Measurements from ENCODE around the gene TMEM256.
"Not testable (repeated sequence)": the region's sequence is repeated elsewhere in the genome, so short reads cannot be mapped to it uniquely, and the experiment has no call there.

The TMEM256 gene

GRCh38 chr17:7383742-7384488 is 20.0 kb downstream of the TMEM256 start:
- Histone ChIP-seq H3K36me3 (ENCODE audit: control insufficient read depth in 1 of 2, insufficient read depth in 2 of 2, low read length in 2 of 2) (peaks cover 3 to 24% of the 10 kb centered on the region in 2 donors), H3K27ac (ENCODE audit: low read depth, low read length) (no peak overlapping the region), H3K9ac (ENCODE audit: low read depth in 1 of 2, low read length in 2 of 2) (peak overlapping the region in 1 of 2 donors; percentile 25), H3K9me3 (ENCODE audit: control insufficient read depth in 1 of 2, low read length in 2 of 2) (no peaks in the 10 kb centered on the region), H3K4me3 (ENCODE audit: low read depth in 1 of 2, low read length in 2 of 2) (peak overlapping the region; percentile 52 to 59), H3K4me1 (ENCODE audit: control insufficient read depth in 1 of 2, insufficient read depth in 2 of 2, low read length in 2 of 2) (peaks cover 9 to 30% of the 10 kb centered on the region in 2 donors), H3K27me3 (ENCODE audit: control insufficient read depth in 1 of 2, insufficient read depth in 2 of 2, low read length in 2 of 2) (peaks cover 0 to 10% of the 10 kb centered on the region in 2 donors)

GRCh38 chr17:7383371-7383741 is 20.5 kb downstream of the TMEM256 start:
- Histone ChIP-seq H3K36me3 (ENCODE audit: control insufficient read depth in 1 of 2, insufficient read depth in 2 of 2, low read length in 2 of 2) (peaks cover 2 to 20% of the 10 kb centered on the region in 2 donors), H3K4me1 (ENCODE audit: control insufficient read depth in 1 of 2, insufficient read depth in 2 of 2, low read length in 2 of 2) (peaks cover 9 to 30% of the 10 kb centered on the region in 2 donors), H3K4me3 (ENCODE audit: low read depth in 1 of 2, low read length in 2 of 2) (peak overlapping the region; percentile 52 to 59), H3K9me3 (ENCODE audit: control insufficient read depth in 1 of 2, low read length in 2 of 2) (no peaks in the 10 kb centered on the region), H3K27ac (ENCODE audit: low read depth, low read length) (no peak overlapping the region), H3K27me3 (ENCODE audit: control insufficient read depth in 1 of 2, insufficient read depth in 2 of 2, low read length in 2 of 2) (peaks cover 0 to 10% of the 10 kb centered on the region in 2 donors), H3K9ac (ENCODE audit: low read depth in 1 of 2, low read length in 2 of 2) (peak overlapping the region in 1 of 2 donors; percentile 25)

- H3K4me3 ChIP-seq (ENCODE audit: low read depth in 1 of 2, low read length in 2 of 2): no peak overlapping the region
- H3K36me3 ChIP-seq (ENCODE audit: control insufficient read depth in 1 of 2, insufficient read depth in 2 of 2, low read length in 2 of 2): peaks cover 2 to 15% of the 10 kb centered on the region in 2 donors
- H3K27ac ChIP-seq (ENCODE audit: low read depth, low read length): no peak overlapping the region
- peaks cover 9 to 30% of the 10 kb centered on the region in 2 donors for H3K4me1 ChIP-seq (ENCODE audit: control insufficient read depth in 1 of 2, insufficient read depth in 2 of 2, low read length in 2 of 2)
- peaks cover 0 to 10% of the 10 kb centered on the region in 2 donors for H3K27me3 ChIP-seq (ENCODE audit: control insufficient read depth in 1 of 2, insufficient read depth in 2 of 2, low read length in 2 of 2)
- H3K9me3 ChIP-seq (ENCODE audit: control insufficient read depth in 1 of 2, low read length in 2 of 2): no peaks in the 10 kb centered on the region
- H3K9ac ChIP-seq (ENCODE audit: low read depth in 1 of 2, low read length in 2 of 2): no peak overlapping the region
These were observed 21.0 kb downstream of the TMEM256 start for GRCh38 chr17:7382901-7383300.

- H3K27ac ChIP-seq (ENCODE audit: low read depth, low read length): no peak within 1 kb of the TSS
These were observed 22.8 kb downstream of the TMEM256 start, which contains the start of gene TNK1 for GRCh38 chr17:7380855-7381683. Gene TNK1 (plus strand): TSS chr17:7381089. CDS start chr17:7382927, 1,838 bp downstream.

GRCh38 chr17:7380321-7380720 is 23.6 kb downstream of the TMEM256 start:
- peak overlapping the region; percentile 68 to 75 for H3K4me3 ChIP-seq (ENCODE audit: low read depth in 1 of 2, low read length in 2 of 2)
- peaks cover 2 to 5% of the 10 kb centered on the region in 2 donors for H3K36me3 ChIP-seq (ENCODE audit: control insufficient read depth in 1 of 2, insufficient read depth in 2 of 2, low read length in 2 of 2)
- no peak overlapping the region for H3K27ac ChIP-seq (ENCODE audit: low read depth, low read length)
- H3K27me3 ChIP-seq (ENCODE audit: control insufficient read depth in 1 of 2, insufficient read depth in 2 of 2, low read length in 2 of 2): peaks cover 0 to 10% of the 10 kb centered on the region in 2 donors
- H3K9me3 ChIP-seq (ENCODE audit: control insufficient read depth in 1 of 2, low read length in 2 of 2): no peaks in the 10 kb centered on the region
- H3K4me1 ChIP-seq (ENCODE audit: control insufficient read depth in 1 of 2, insufficient read depth in 2 of 2, low read length in 2 of 2): peaks cover 9 to 30% of the 10 kb centered on the region in 2 donors
- peak overlapping the region; percentile 74 to 76 for H3K9ac ChIP-seq (ENCODE audit: low read depth in 1 of 2, low read length in 2 of 2)

More at GRCh38 chr17:7380855-7381683, 22.8 kb downstream of the TMEM256 start, which contains the start of gene TNK1:
- H3K9ac ChIP-seq (ENCODE audit: low read depth in 1 of 2, low read length in 2 of 2): peak within 1 kb of the TSS; percentile 74 to 76
- no peaks in the 10 kb centered on the region for H3K9me3 ChIP-seq (ENCODE audit: control insufficient read depth in 1 of 2, low read length in 2 of 2)
- peaks cover 9 to 30% of the 10 kb centered on the region in 2 donors for H3K4me1 ChIP-seq (ENCODE audit: control insufficient read depth in 1 of 2, insufficient read depth in 2 of 2, low read length in 2 of 2)
- peaks cover 0 to 10% of the 10 kb centered on the region in 2 donors for H3K27me3 ChIP-seq (ENCODE audit: control insufficient read depth in 1 of 2, insufficient read depth in 2 of 2, low read length in 2 of 2)
- H3K36me3 ChIP-seq (ENCODE audit: control insufficient read depth in 1 of 2, insufficient read depth in 2 of 2, low read length in 2 of 2): peaks cover 2 to 8% of the 10 kb centered on the region in 2 donors
- H3K4me3 ChIP-seq (ENCODE audit: low read depth in 1 of 2, low read length in 2 of 2): peak within 1 kb of the TSS; percentile 68 to 75

- H3K4me1 ChIP-seq (ENCODE audit: control insufficient read depth in 1 of 2, insufficient read depth in 2 of 2, low read length in 2 of 2): peaks cover 9 to 27% of the 10 kb centered on the region in 2 donors
These were observed 24.8 kb downstream of the TMEM256 start for GRCh38 chr17:7379134-7379533.

GRCh38 chr17:7374353-7374752 is 29.5 kb downstream of the TMEM256 start:
- H3K4me3 ChIP-seq (ENCODE audit: low read depth in 1 of 2, low read length in 2 of 2): no peak overlapping the region
- H3K9me3 ChIP-seq (ENCODE audit: control insufficient read depth in 1 of 2, low read length in 2 of 2): no peaks in the 10 kb centered on the region
- no peak overlapping the region for H3K9ac ChIP-seq (ENCODE audit: low read depth in 1 of 2, low read length in 2 of 2)
- no peaks in the 10 kb centered on the region for H3K4me1 ChIP-seq (ENCODE audit: control insufficient read depth in 1 of 2, insufficient read depth in 2 of 2, low read length in 2 of 2)
- no peaks in the 10 kb centered on the region for H3K36me3 ChIP-seq (ENCODE audit: control insufficient read depth in 1 of 2, insufficient read depth in 2 of 2, low read length in 2 of 2)
- no peaks in the 10 kb centered on the region for H3K27me3 ChIP-seq (ENCODE audit: control insufficient read depth in 1 of 2, insufficient read depth in 2 of 2, low read length in 2 of 2)
- no peak overlapping the region for H3K27ac ChIP-seq (ENCODE audit: low read depth, low read length)

More at GRCh38 chr17:7379134-7379533, 24.8 kb downstream of the TMEM256 start:
- Histone ChIP-seq H3K9ac (ENCODE audit: low read depth in 1 of 2, low read length in 2 of 2) (no peak overlapping the region), H3K36me3 (ENCODE audit: control insufficient read depth in 1 of 2, insufficient read depth in 2 of 2, low read length in 2 of 2) (no peaks in the 10 kb centered on the region), H3K27ac (ENCODE audit: low read depth, low read length) (no peak overlapping the region), H3K4me3 (ENCODE audit: low read depth in 1 of 2, low read length in 2 of 2) (no peak overlapping the region), H3K27me3 (ENCODE audit: control insufficient read depth in 1 of 2, insufficient read depth in 2 of 2, low read length in 2 of 2) (peaks cover 0 to 10% of the 10 kb centered on the region in 2 donors), H3K9me3 (ENCODE audit: control insufficient read depth in 1 of 2, low read length in 2 of 2) (no peaks in the 10 kb centered on the region)

GRCh38 chr17:7370853-7371252 is 33.0 kb downstream of the TMEM256 start:
- H3K4me1 ChIP-seq (ENCODE audit: control insufficient read depth in 1 of 2, insufficient read depth in 2 of 2, low read length in 2 of 2): no peaks in the 10 kb centered on the region
- no peaks in the 10 kb centered on the region for H3K27me3 ChIP-seq (ENCODE audit: control insufficient read depth in 1 of 2, insufficient read depth in 2 of 2, low read length in 2 of 2)
- H3K9ac ChIP-seq (ENCODE audit: low read depth in 1 of 2, low read length in 2 of 2): no peak overlapping the region

GRCh38 chr17:7369825-7370224 is 34.1 kb downstream of the TMEM256 start:
- Histone ChIP-seq H3K4me3 (ENCODE audit: low read depth in 1 of 2, low read length in 2 of 2) (no peak overlapping the region), H3K27me3 (ENCODE audit: control insufficient read depth in 1 of 2, insufficient read depth in 2 of 2, low read length in 2 of 2) (no peaks in the 10 kb centered on the region), H3K27ac (ENCODE audit: low read depth, low read length) (no peak overlapping the region), H3K4me1 (ENCODE audit: control insufficient read depth in 1 of 2, insufficient read depth in 2 of 2, low read length in 2 of 2) (no peaks in the 10 kb centered on the region), H3K9me3 (ENCODE audit: control insufficient read depth in 1 of 2, low read length in 2 of 2) (no peaks in the 10 kb centered on the region), H3K9ac (ENCODE audit: low read depth in 1 of 2, low read length in 2 of 2) (no peak overlapping the region), H3K36me3 (ENCODE audit: control insufficient read depth in 1 of 2, insufficient read depth in 2 of 2, low read length in 2 of 2) (no peaks in the 10 kb centered on the region)

More at GRCh38 chr17:7370853-7371252, 33.0 kb downstream of the TMEM256 start:
- H3K4me3 ChIP-seq (ENCODE audit: low read depth in 1 of 2, low read length in 2 of 2): no peak overlapping the region
- no peaks in the 10 kb centered on the region for H3K36me3 ChIP-seq (ENCODE audit: control insufficient read depth in 1 of 2, insufficient read depth in 2 of 2, low read length in 2 of 2)
- H3K27ac ChIP-seq (ENCODE audit: low read depth, low read length): no peak overlapping the region
- H3K9me3 ChIP-seq (ENCODE audit: control insufficient read depth in 1 of 2, low read length in 2 of 2): no peaks in the 10 kb centered on the region

GRCh38 chr17:7368599-7368994 is 35.3 kb downstream of the TMEM256 start:
- not testable (repeated sequence) for H3K4me3 ChIP-seq (ENCODE audit: low read depth in 1 of 2, low read length in 2 of 2); H3K27ac ChIP-seq (ENCODE audit: low read depth, low read length); H3K36me3 ChIP-seq (ENCODE audit: control insufficient read depth in 1 of 2, insufficient read depth in 2 of 2, low read length in 2 of 2); H3K27me3 ChIP-seq (ENCODE audit: control insufficient read depth in 1 of 2, insufficient read depth in 2 of 2, low read length in 2 of 2); H3K4me1 ChIP-seq (ENCODE audit: control insufficient read depth in 1 of 2, insufficient read depth in 2 of 2, low read length in 2 of 2); H3K9me3 ChIP-seq (ENCODE audit: control insufficient read depth in 1 of 2, low read length in 2 of 2); H3K9ac ChIP-seq (ENCODE audit: low read depth in 1 of 2, low read length in 2 of 2)

All from duodenal mucosa (tissue), 2 donors.